H1 (cell line): ENCODE data around the gene ENTPD8. TPM values are rescaled to one million over a fixed set of nuclear protein-coding genes. Genes with fewer than 3 reads are reported as not detected.

Source experiments
- CTCF ChIA-PET: fragments of 300-600 bp; sonication (Branson Sonifier 250); formaldehyde crosslinking; loops from one replicate; lab custom pipeline; 2021; ENCODE audit not compliant: partially characterized antibody; lab: Charles Lee
- POLR2A ChIA-PET: fragments of 300-600 bp; sonication (Branson Sonifier 250); formaldehyde crosslinking; loops from one replicate; lab custom pipeline; 2021; ENCODE audit warnings: inconsistent platforms; ENCODE audit not compliant: partially characterized antibody; lab: Charles Lee
- DNase-seq, 2 experiments: peaks; one replicate each; pipeline versions ENCODE4 v3.0.0 to v3.0.0-alpha.2; 2010 to 2022; ENCODE audit warnings: low spot score in 2 of 2, low read depth in 1 of 2, mixed read lengths in 1 of 2
- FAIRE-seq: peaks from 2 replicates; lab custom pipeline; 2011; peaks lifted over from hg19 to GRCh38; lab: Jason Lieb, UNC
- H2AFZ ChIP-seq: 2 replicates; pipeline ENCODE4 v1.8.1; 2012; ENCODE audit warnings: low read length, inconsistent platforms
- H2AK5ac ChIP-seq: 2 replicates; pipeline ENCODE4 v1.6.1; 2013; ENCODE audit warnings: low read depth, low read length
- H2BK120ac ChIP-seq: replicated peaks from 2 replicates; pipeline ENCODE3; 2013; ENCODE audit warnings: low read depth, low read length, inconsistent platforms
- H2BK12ac ChIP-seq: 2 replicates; pipeline ENCODE4 v1.6.1; 2013; ENCODE audit warnings: low read depth, low read length
- H2BK15ac ChIP-seq: 2 replicates; pipeline ENCODE4 v1.6.1; 2013; ENCODE audit warnings: low read length
- H2BK20ac ChIP-seq: 2 replicates; pipeline ENCODE4 v1.6.1; 2013; ENCODE audit warnings: low read length
- H2BK5ac ChIP-seq: 2 replicates; pipeline ENCODE4 v1.6.1; 2013; ENCODE audit warnings: low read depth, low read length
- H3K14ac ChIP-seq: 2 replicates; pipeline ENCODE4 v1.6.1; 2013; ENCODE audit warnings: inconsistent platforms; ENCODE audit not compliant: insufficient read length
- H3K18ac ChIP-seq: 2 replicates; pipeline ENCODE4 v1.6.1; 2013; ENCODE audit warnings: low read length; ENCODE audit errors: extremely low read depth
- H3K23ac ChIP-seq: 2 replicates; pipeline ENCODE4 v1.6.1; 2013; ENCODE audit warnings: inconsistent platforms; ENCODE audit not compliant: insufficient read length
- H3K23me2 ChIP-seq: 2 replicates; pipeline ENCODE4 v1.6.1; 2013; ENCODE audit warnings: low read depth, low read length
- H3K27ac ChIP-seq: 2 replicates; pipeline ENCODE4 v1.6.1; 2011; ENCODE audit warnings: low read depth, low read length, inconsistent platforms
- H3K27me3 ChIP-seq, 4 experiments: replicated peaks in 1 of 4; 1 replicate in 1 of 4; 2 replicates in 3 of 4; pipeline versions ENCODE4 v1.6.1 to v1.8.1; 2011 to 2013; ENCODE audit warnings: low read length in 3 of 4, mild to moderate bottlenecking in 3 of 4, inconsistent platforms in 2 of 4, mixed read lengths in 2 of 4, moderate library complexity in 1 of 4; ENCODE audit not compliant: control insufficient read depth in 3 of 4, insufficient read depth in 3 of 4; ENCODE audit errors: extremely low read depth in 1 of 4
- H3K36me3 ChIP-seq, 4 experiments: 2 replicates each; pipeline versions ENCODE4 v1.6.1 to v1.8.1; 2011 to 2013; ENCODE audit warnings: mild to moderate bottlenecking in 4 of 4, low read length in 3 of 4, moderate library complexity in 2 of 4, control low read depth in 1 of 4, inconsistent platforms in 1 of 4; ENCODE audit not compliant: insufficient read depth in 4 of 4, control insufficient read depth in 2 of 4
- H3K4ac ChIP-seq: replicated peaks from 2 replicates; pipeline ENCODE3; 2013; ENCODE audit warnings: low read length, low read depth, mixed read lengths, inconsistent platforms; ENCODE audit not compliant: insufficient read length
- H3K4me1 ChIP-seq, 4 experiments: replicated peaks in 1 of 4; 1 replicate in 1 of 4; 2 replicates in 3 of 4; pipeline versions ENCODE4 v1.6.1 to v1.8.1; 2011 to 2013; ENCODE audit warnings: low read length in 3 of 4, inconsistent platforms in 2 of 4, mixed read lengths in 1 of 4; ENCODE audit not compliant: insufficient read depth in 4 of 4, control insufficient read depth in 3 of 4
- H3K4me2 ChIP-seq, 2 experiments: 2 replicates each; pipeline versions ENCODE4 v1.6.1 to v1.8.1; 2011 to 2013; ENCODE audit warnings: low read depth in 2 of 2, low read length in 2 of 2, control low read depth in 1 of 2, inconsistent platforms in 1 of 2, mild to moderate bottlenecking in 1 of 2; ENCODE audit not compliant: insufficient read depth in 1 of 2
- H3K4me3 ChIP-seq, 4 experiments: fragments of 200-600, 300-600 bp in 1 of 4; sonication (generic), shearing (Covaris generic), sonication (Bioruptor Twin) in 1 of 4; 2 replicates each; pipeline versions ENCODE4 v1.5.1 to v1.8.1; 2011 to 2016; ENCODE audit warnings: low read length in 4 of 4, low read depth in 3 of 4, control low read depth in 2 of 4, inconsistent platforms in 2 of 4, mild to moderate bottlenecking in 2 of 4, mixed read lengths in 1 of 4, moderate library complexity in 1 of 4; ENCODE audit not compliant: insufficient read depth in 2 of 4; ENCODE audit errors: extremely low read depth in 1 of 4
- H3K56ac ChIP-seq: replicated peaks from 2 replicates; pipeline ENCODE3; 2013; ENCODE audit warnings: low read depth, mild to moderate bottlenecking, mixed read lengths, low read length, inconsistent platforms; ENCODE audit not compliant: insufficient read length
- H3K79me1 ChIP-seq: 2 replicates; pipeline ENCODE4 v1.6.1; 2013; ENCODE audit warnings: low read depth, low read length, control low read depth
- H3K79me2 ChIP-seq, 2 experiments: 2 replicates each; pipeline versions ENCODE4 v1.6.1 to v1.8.1; 2012 to 2013; ENCODE audit warnings: low read length in 2 of 2, mild to moderate bottlenecking in 2 of 2, inconsistent platforms in 1 of 2; ENCODE audit not compliant: insufficient read depth in 2 of 2, control insufficient read depth in 1 of 2
- H3K9ac ChIP-seq, 4 experiments: replicated peaks in 1 of 4; 1 replicate in 1 of 4; 2 replicates in 3 of 4; pipeline versions ENCODE4 v1.6.1 to v1.8.1; 2011 to 2013; ENCODE audit warnings: low read depth in 3 of 4, low read length in 3 of 4, control low read depth in 2 of 4, mild to moderate bottlenecking in 2 of 4, moderate library complexity in 2 of 4, inconsistent platforms in 1 of 4; ENCODE audit errors: extremely low read depth in 1 of 4
- H3K9me3 ChIP-seq, 2 experiments: 2 replicates each; pipeline versions ENCODE4 v1.6.1 to v1.8.1; 2012 to 2013; ENCODE audit warnings: mild to moderate bottlenecking in 2 of 2, moderate library complexity in 2 of 2, control low read depth in 1 of 2, inconsistent platforms in 1 of 2, low read depth in 1 of 2, low read length in 1 of 2, mixed read lengths in 1 of 2; ENCODE audit not compliant: insufficient read depth in 2 of 2
- H4K20me1 ChIP-seq, 2 experiments: replicated peaks in 1 of 2; 2 replicates each; pipeline versions ENCODE3 to v1.8.1; 2011 to 2013; ENCODE audit warnings: inconsistent platforms in 2 of 2, low read length in 2 of 2, mild to moderate bottlenecking in 1 of 2; ENCODE audit not compliant: insufficient read depth in 2 of 2, control insufficient read depth in 1 of 2
- H4K5ac ChIP-seq: 2 replicates; pipeline ENCODE4 v1.6.1; 2013; ENCODE audit warnings: low read length, low read depth, mixed read lengths, inconsistent platforms; ENCODE audit not compliant: insufficient read length
- H4K8ac ChIP-seq: 2 replicates; pipeline ENCODE4 v1.8.0; 2013; ENCODE audit warnings: mild to moderate bottlenecking, moderate library complexity, low read length, inconsistent platforms; ENCODE audit not compliant: insufficient read depth; ENCODE audit errors: extremely low read depth
- H4K91ac ChIP-seq: replicated peaks from 2 replicates; pipeline ENCODE3; 2013; ENCODE audit warnings: low read length, mixed read lengths, inconsistent platforms; ENCODE audit not compliant: insufficient read length
- CHD1 ChIP-seq: IDR thresholded peaks from 2 replicates; pipeline ENCODE4 v1.6.1; 2012; ENCODE audit warnings: low read depth, low read length, improper control_type of control experiment
- E2F6 ChIP-seq: IDR thresholded peaks from 2 replicates; pipeline ENCODE4 v1.6.1; 2012; ENCODE audit warnings: inconsistent platforms
- EP300 ChIP-seq, 2 experiments: IDR thresholded peaks; 1 replicate in 1 of 2; 2 replicates in 1 of 2; pipeline ENCODE4 v1.6.1; 2011 to 2012; ENCODE audit warnings: low read depth in 2 of 2, low read length in 2 of 2, mild to moderate bottlenecking in 2 of 2, borderline replicate concordance in 1 of 2, inconsistent platforms in 1 of 2, moderate library complexity in 1 of 2
- HDAC6 ChIP-seq: IDR thresholded peaks from one replicate; pipeline ENCODE4 v1.7.1; 2012; ENCODE audit warnings: low read depth, mild to moderate bottlenecking, inconsistent platforms, low read length, moderate library complexity
- JUN ChIP-seq: IDR thresholded peaks from 2 replicates; pipeline ENCODE4 v1.6.1; 2011; ENCODE audit warnings: low read depth, mild to moderate bottlenecking, improper control_type of control experiment, low read length
- MAFK ChIP-seq: IDR thresholded peaks from 2 replicates; pipeline ENCODE4 v1.6.1; 2012; ENCODE audit warnings: low read depth, mild to moderate bottlenecking, improper control_type of control experiment, low read length
- POLR2A ChIP-seq, 2 experiments: IDR thresholded peaks; 1 replicate in 1 of 2; 2 replicates in 1 of 2; pipeline ENCODE4 v1.6.1; 2011; ENCODE audit warnings: low read depth in 2 of 2, low read length in 2 of 2, mild to moderate bottlenecking in 2 of 2; ENCODE audit errors: control extremely low read depth in 1 of 2
- POLR2AphosphoS5 ChIP-seq: IDR thresholded peaks from 2 replicates; pipeline ENCODE4 v1.6.1; 2011; ENCODE audit warnings: low read depth, low read length
- SAP30 ChIP-seq: fragments of 300-600 bp; sonication (generic); IDR thresholded peaks from 2 replicates; pipeline ENCODE4 v1.7.1; 2012; ENCODE audit warnings: low read length, moderate library complexity, mild to moderate bottlenecking, inconsistent platforms; ENCODE audit not compliant: insufficient read depth, insufficient replicate concordance
- SIX5 ChIP-seq: IDR thresholded peaks from 2 replicates; pipeline ENCODE4 v1.6.1; 2011; ENCODE audit warnings: mild to moderate bottlenecking, low read depth, low read length
- SP1 ChIP-seq: IDR thresholded peaks from 2 replicates; pipeline ENCODE4 v1.6.1; 2011; ENCODE audit warnings: low read depth, low read length
- TCF12 ChIP-seq: IDR thresholded peaks from 2 replicates; pipeline ENCODE4 v1.6.1; 2011; ENCODE audit warnings: low read depth, mild to moderate bottlenecking, low read length
- WGBS, 2 experiments: shearing (Covaris generic) in 1 of 2; methylation state at CpG; one replicate each; pipeline versions ENCODE4 v1.1.6 to v1.1.7; 2013 to 2015; ENCODE audit warnings: low lambda C conversion rate in 2 of 2, mixed read lengths in 2 of 2, inconsistent platforms in 1 of 2, low coverage in 1 of 2, missing lambda C conversion rate in 1 of 2; ENCODE audit not compliant: insufficient replicate concordance in 2 of 2, insufficient coverage in 1 of 2, insufficient read length in 1 of 2; ENCODE audit errors: extremely low coverage in 1 of 2, missing lambda C conversion rate in 1 of 2; 5-methylcytosine and 5-hydroxymethylcytosine counted together
- polyA plus RNA-seq, 7 experiments: library from polyadenylated mRNA; depleted of rRNA in 3 of 7; stranded (reverse) in 5 of 7; unstranded in 2 of 7; fragments of >200 nt in 5 of 7; fragments of 200-250 nt in 2 of 7; gene quantifications; 1 replicate in 5 of 7; 2 replicates in 1 of 7; 4 replicates in 1 of 7; pipeline versions ENCODE4 v1.2.1 to v1.2.3, GENCODE V29; 2011 to 2013; ENCODE audit warnings: missing spikeins in 2 of 7, mixed read lengths in 2 of 7
- total RNA-seq: library from RNA; stranded (reverse); fragmentation: NEBNext Ultra II Directional; extraction: Animal tissue kit (Norgen Biotek cat#: 25700); gene quantifications from 2 replicates; pipeline ENCODE4 v1.2.1, GENCODE V29; 2021

The ENTPD8 gene
- total and polyA plus RNA-seq, 2 of the 8 experiments (the other 6 are each of a cell fraction or from before 2014, with no cell fraction given): 0.48 to 0.51 TPM

GRCh38 chr9:137389428-137389746 lies 51.8 kb downstream of the ENTPD8 start:
- no peak overlapping the region for H2BK5ac ChIP-seq
- no peak overlapping the region for H2BK15ac ChIP-seq
- H3K9me3 ChIP-seq: no peaks in the 10 kb centered on the region
- H3K23ac ChIP-seq: no peak overlapping the region
- ChIA-PET POLR2A (interaction anchor here (1.2 kb wide), 2 partner anchors 19 to 149 kb away, joined by 3 read pairs; partner anchors contain the start of gene TUBB4B), CTCF (no interaction called here)
- no peaks in the 10 kb centered on the region for H3K79me2 ChIP-seq
- H3K14ac ChIP-seq: no peak overlapping the region
- H2BK20ac ChIP-seq: no peak overlapping the region
- TF ChIP-seq SIX5: no peak
- no peak for TF ChIP-seq POLR2AphosphoS5
- TF ChIP-seq JUN: no peak
- no peak for TF ChIP-seq SP1
- no peak for TF ChIP-seq EP300 (IDR thresholded peaks at IDR 0.05; ENCODE audit: borderline replicate concordance in 1 of 2, low read depth in 2 of 2, low read length in 2 of 2)
- no peak for TF ChIP-seq TCF12
- no peak for TF ChIP-seq MAFK
- no peak for TF ChIP-seq HDAC6
- TF ChIP-seq POLR2A (IDR thresholded peaks at IDR 0.05; ENCODE audit: control extremely low read depth in 1 of 2, low read depth in 2 of 2, low read length in 2 of 2): no peak
- no peak for TF ChIP-seq SAP30
- no peak for TF ChIP-seq CHD1
- TF ChIP-seq E2F6: no peak
- no peak overlapping the region for H2AK5ac ChIP-seq
- WGBS, 2 experiments: 91% methylated on average over 12 of the region's 13 CpGs; no CpG with 5 or more reads in 1 of the 2 experiments
- H3K36me3 ChIP-seq: no peaks in the 10 kb centered on the region
- no peak overlapping the region for H3K56ac ChIP-seq
- no peak overlapping the region for H2BK120ac ChIP-seq
- H4K5ac ChIP-seq: no peak overlapping the region
- H4K8ac ChIP-seq: peak overlapping the region; percentile 5; the same call in 1 of the 2 replicates
- H2BK12ac ChIP-seq: no peak overlapping the region
- no peak overlapping the region for H4K91ac ChIP-seq
- H3K79me1 ChIP-seq: no peaks in the 10 kb centered on the region
- no peak overlapping the region for H3K27ac ChIP-seq
- H3K4me1 ChIP-seq: no peaks in the 10 kb centered on the region; a peak in 1 of 7 replicates
- no peak overlapping the region for H3K18ac ChIP-seq
- no peaks in the 10 kb centered on the region for H3K23me2 ChIP-seq
- FAIRE-seq (no peak), DNase-seq (no peak)
- no peak overlapping the region for H3K4me2 ChIP-seq
- no peak overlapping the region; a peak in 1 of 7 replicates for H3K9ac ChIP-seq
- no peak overlapping the region for H2AFZ ChIP-seq
- no peak overlapping the region for H3K4ac ChIP-seq
- H3K27me3 ChIP-seq: no peaks in the 10 kb centered on the region
- H4K20me1 ChIP-seq: peaks cover 0 to 6% of the 10 kb centered on the region in 2 experiments
- H3K4me3 ChIP-seq: no peak overlapping the region
